ENCODE results near the gene ZNRF4. TPM values are rescaled to one million over a fixed set of nuclear protein-coding genes. Genes with fewer than 3 reads are reported as not detected.

ZNRF4 gene
- total and polyA plus RNA-seq, 10 of the 15 experiments (the other 5 are each of a cell fraction or from before 2014, with no cell fraction given) = not detected

DNA sequence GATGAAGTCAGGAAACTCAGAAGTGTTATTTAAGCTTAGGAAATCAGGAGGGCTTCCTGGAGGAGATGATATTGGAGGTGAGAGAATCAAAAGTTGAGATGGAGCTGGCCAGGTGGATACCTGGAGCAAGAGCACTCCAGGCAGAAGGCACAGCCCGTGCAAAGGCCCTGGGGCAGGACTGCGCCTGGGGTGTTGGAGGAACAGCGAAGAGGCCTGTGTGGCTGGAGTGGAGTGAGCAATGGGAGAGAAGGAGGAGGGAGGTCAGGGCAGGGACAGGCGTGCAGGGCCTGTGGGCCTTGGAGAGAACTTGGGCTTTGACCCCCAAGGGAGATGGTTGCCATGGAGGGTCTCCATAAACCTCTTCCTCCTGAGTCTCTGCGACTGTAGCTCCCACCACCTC is 42.1 kb downstream of the ZNRF4 start (continued):
- TF ChIP-seq NFYB (IDR thresholded peaks at IDR 0.05; ENCODE audit: insufficient read depth, low read depth, low read length) = no peak
- TF ChIP-seq, protein P1, sequence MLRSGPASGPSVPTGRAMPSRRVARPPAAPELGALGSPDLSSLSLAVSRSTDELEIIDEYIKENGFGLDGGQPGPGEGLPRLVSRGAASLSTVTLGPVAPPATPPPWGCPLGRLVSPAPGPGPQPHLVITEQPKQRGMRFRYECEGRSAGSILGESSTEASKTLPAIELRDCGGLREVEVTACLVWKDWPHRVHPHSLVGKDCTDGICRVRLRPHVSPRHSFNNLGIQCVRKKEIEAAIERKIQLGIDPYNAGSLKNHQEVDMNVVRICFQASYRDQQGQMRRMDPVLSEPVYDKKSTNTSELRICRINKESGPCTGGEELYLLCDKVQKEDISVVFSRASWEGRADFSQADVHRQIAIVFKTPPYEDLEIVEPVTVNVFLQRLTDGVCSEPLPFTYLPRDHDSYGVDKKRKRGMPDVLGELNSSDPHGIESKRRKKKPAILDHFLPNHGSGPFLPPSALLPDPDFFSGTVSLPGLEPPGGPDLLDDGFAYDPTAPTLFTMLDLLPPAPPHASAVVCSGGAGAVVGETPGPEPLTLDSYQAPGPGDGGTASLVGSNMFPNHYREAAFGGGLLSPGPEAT (IDR thresholded peaks at IDR 0.05; ENCODE audit: low read depth) = no peak
- TF ChIP-seq RELA (IDR thresholded peaks at IDR 0.05; ENCODE audit: borderline replicate concordance, partially characterized antibody) = no peak
- TF ChIP-seq ZNF622 (IDR thresholded peaks at IDR 0.05) = no peak
- no peak for TF ChIP-seq CBX5 (IDR thresholded peaks at IDR 0.05; ENCODE audit: low read depth)

DNA sequence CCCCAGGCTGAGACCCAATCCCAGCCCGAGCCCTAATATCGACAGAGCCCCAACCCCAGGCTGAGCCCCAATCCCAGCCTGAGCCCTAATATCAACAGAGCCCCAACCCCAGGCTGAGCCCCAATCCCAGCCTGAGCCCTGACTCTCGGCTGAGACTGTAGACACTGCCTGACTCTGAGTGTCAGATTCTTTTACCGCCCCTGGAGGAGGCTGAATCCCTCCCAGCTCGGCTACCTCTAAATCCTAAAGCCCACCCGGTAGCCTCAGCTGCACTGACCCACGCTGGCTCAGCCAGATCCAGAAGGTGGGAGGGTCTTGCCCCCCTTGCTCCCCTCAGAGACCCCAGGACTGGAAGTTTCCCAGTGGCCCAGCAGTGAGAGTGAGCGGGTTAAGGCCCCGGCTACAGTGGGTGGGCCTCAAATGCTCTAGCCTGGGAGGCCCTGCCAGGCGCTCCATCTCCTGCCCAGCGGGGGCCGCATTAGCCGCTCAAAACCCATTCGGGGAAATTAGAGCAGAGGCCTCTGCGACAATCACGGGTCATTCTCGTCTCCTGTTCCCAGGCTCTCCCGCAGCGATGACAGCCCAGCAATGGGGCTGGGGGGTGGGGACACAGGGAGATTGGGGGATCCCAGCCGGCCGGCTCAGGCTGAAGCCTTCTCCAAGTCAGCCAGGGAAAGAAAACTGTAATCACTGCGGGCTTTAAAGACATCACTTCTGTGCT is 43.8 kb downstream of the ZNRF4 start:
- CTCF ChIA-PET = no interaction called here
- SMC1A ChIA-PET (ENCODE audit: uncharacterized antibody, unreplicated experiment) = no interaction called here
- no TSS peak for BruUV-seq (replicated peaks)
- no peak for ATAC-seq
- H2AFZ ChIP-seq (ENCODE audit: control insufficient read depth, low read depth, low read length) = no peak overlapping the region
- H3K27ac ChIP-seq (ENCODE audit: control insufficient read depth, insufficient read depth) = no peak overlapping the region
- H3K9ac ChIP-seq (ENCODE audit: control insufficient read depth, insufficient read depth, low read length) = no peak overlapping the region
- no peaks in the 10 kb centered on the region for H3K36me3 ChIP-seq (ENCODE audit: control insufficient read depth in 2 of 2, insufficient read depth in 2 of 2, low read length in 1 of 2)
- in situ Hi-C loops (cut with MboI) (no loop called here), intact Hi-C loops (cut with micrococcal nuclease; ENCODE audit: unreplicated experiment) (no loop called here)
- no peaks in the 10 kb centered on the region for H3K79me2 ChIP-seq (ENCODE audit: control insufficient read depth, insufficient read depth, low read length)
- no peak for DNase-seq (ENCODE audit: low read depth, low spot score)
- POLR2A ChIA-PET = no interaction called here
- H3K4me1 ChIP-seq (ENCODE audit: control insufficient read depth, insufficient read depth, low read length) = no peaks in the 10 kb centered on the region
- H3K9me3 ChIP-seq (replicated peaks; ENCODE audit: control insufficient read depth, insufficient read depth, low read length) = peaks cover 3% of the 10 kb centered on the region; the same call in 1 of the 3 replicates
- WGBS (ENCODE audit: insufficient coverage, insufficient replicate concordance, low lambda C conversion rate, missing lambda C conversion rate) = 51% methylated on average over 20 of the region's 22 CpGs
- H3K27me3 ChIP-seq (replicated peaks in 1 of 2; ENCODE audit: control insufficient read depth in 2 of 2, insufficient read depth in 2 of 2, low read length in 1 of 2) = no peaks in the 10 kb centered on the region; a peak in 1 of 4 replicates
- no peak overlapping the region for H3K4me3 ChIP-seq
- FAIRE-seq = no peak
- H4K20me1 ChIP-seq (ENCODE audit: control insufficient read depth, insufficient read depth) = no peaks in the 10 kb centered on the region
- RAD21 ChIA-PET (ENCODE audit: unreplicated experiment) = no interaction called here
- H3K4me2 ChIP-seq (ENCODE audit: control insufficient read depth, insufficient read depth) = no peak overlapping the region
- TF ChIP-seq RELA (IDR thresholded peaks at IDR 0.05; ENCODE audit: borderline replicate concordance, partially characterized antibody) = no peak
- no peak for TF ChIP-seq TCF7 (IDR thresholded peaks at IDR 0.05; ENCODE audit: borderline replicate concordance)
- no peak for TF ChIP-seq YBX1 (IDR thresholded peaks at IDR 0.05)
- TF ChIP-seq POLR2AphosphoS2 (IDR thresholded peaks at IDR 0.05; ENCODE audit: low read depth, low read length) = no peak
- no peak for TF ChIP-seq NFYB (IDR thresholded peaks at IDR 0.05; ENCODE audit: insufficient read depth, low read depth, low read length)
- no peak for TF ChIP-seq IKZF2 (IDR thresholded peaks at IDR 0.05)
- no peak for TF ChIP-seq ZNF207 (IDR thresholded peaks at IDR 0.05; ENCODE audit: borderline replicate concordance)
- no peak for TF ChIP-seq RCOR1 (conservative IDR thresholded peaks at IDR 0.05; ENCODE audit: low read depth, low read length)
- TF ChIP-seq YY1 (IDR thresholded peaks at IDR 0.05; ENCODE audit: low read depth, low read length) = no peak
- TF ChIP-seq, protein P2, sequence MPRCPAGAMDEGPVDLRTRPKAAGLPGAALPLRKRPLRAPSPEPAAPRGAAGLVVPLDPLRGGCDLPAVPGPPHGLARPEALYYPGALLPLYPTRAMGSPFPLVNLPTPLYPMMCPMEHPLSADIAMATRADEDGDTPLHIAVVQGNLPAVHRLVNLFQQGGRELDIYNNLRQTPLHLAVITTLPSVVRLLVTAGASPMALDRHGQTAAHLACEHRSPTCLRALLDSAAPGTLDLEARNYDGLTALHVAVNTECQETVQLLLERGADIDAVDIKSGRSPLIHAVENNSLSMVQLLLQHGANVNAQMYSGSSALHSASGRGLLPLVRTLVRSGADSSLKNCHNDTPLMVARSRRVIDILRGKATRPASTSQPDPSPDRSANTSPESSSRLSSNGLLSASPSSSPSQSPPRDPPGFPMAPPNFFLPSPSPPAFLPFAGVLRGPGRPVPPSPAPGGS (IDR thresholded peaks at IDR 0.05; ENCODE audit: borderline replicate concordance, insufficient read depth, low read depth, low read length, poor library complexity, severe bottlenecking) = no peak
- no peak for TF ChIP-seq MYB (IDR thresholded peaks at IDR 0.05; ENCODE audit: borderline replicate concordance, low read depth, low read length)
- no peak for TF ChIP-seq ZSCAN29 (IDR thresholded peaks at IDR 0.05)
- no peak for TF ChIP-seq CHD2 (IDR thresholded peaks at IDR 0.05; ENCODE audit: borderline replicate concordance, low read depth, low read length)

Measured in GM12878 (cell line).